ENCODE measurements around the gene IPO11. TPM values are rescaled to one million over a fixed set of nuclear protein-coding genes. Genes with fewer than 3 reads are reported as not detected.

The IPO11 gene
- total and polyA plus RNA-seq, 10 donors, result 7.8 to 42.2 (median 34.0) TPM

DNA sequence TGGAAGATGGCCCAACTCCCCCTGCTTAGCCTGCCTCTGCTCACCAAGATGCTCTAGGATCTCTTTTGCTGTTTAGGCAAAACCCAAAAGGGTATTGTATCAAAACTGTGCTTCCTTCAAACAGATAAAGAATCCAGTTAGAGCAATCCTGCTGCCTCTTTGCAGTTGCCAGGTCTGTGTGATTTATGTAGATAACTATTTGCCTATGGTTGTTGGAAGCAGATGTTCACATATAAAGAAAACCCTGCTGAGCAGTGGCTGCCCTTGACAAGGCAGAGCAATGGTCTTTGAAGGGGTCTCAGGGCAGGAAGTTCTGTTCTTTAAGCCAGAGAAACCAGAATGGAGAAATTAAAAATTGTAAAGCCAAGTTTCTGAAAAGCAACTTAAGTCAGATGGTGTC is 234.7 kb downstream of the IPO11 start:
- no peaks in the 10 kb centered on the region for H3K36me3 ChIP-seq
- H3K9me3 ChIP-seq, result no peaks in the 10 kb centered on the region
- no peak for DNase-seq
- TF ChIP-seq POLR2A (IDR thresholded peaks at IDR 0.05) (no peak), POLR2AphosphoS5 (IDR thresholded peaks at IDR 0.05) (no peak)
- TF ChIP-seq, protein P1, sequence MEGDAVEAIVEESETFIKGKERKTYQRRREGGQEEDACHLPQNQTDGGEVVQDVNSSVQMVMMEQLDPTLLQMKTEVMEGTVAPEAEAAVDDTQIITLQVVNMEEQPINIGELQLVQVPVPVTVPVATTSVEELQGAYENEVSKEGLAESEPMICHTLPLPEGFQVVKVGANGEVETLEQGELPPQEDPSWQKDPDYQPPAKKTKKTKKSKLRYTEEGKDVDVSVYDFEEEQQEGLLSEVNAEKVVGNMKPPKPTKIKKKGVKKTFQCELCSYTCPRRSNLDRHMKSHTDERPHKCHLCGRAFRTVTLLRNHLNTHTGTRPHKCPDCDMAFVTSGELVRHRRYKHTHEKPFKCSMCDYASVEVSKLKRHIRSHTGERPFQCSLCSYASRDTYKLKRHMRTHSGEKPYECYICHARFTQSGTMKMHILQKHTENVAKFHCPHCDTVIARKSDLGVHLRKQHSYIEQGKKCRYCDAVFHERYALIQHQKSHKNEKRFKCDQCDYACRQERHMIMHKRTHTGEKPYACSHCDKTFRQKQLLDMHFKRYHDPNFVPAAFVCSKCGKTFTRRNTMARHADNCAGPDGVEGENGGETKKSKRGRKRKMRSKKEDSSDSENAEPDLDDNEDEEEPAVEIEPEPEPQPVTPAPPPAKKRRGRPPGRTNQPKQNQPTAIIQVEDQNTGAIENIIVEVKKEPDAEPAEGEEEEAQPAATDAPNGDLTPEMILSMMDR (IDR thresholded peaks at IDR 0.05 in 8 of 11, conservative IDR thresholded peaks at IDR 0.05 in 3 of 11), result no peak
- no peak overlapping the region for H3K4me3 ChIP-seq
- intact Hi-C loops (cut with DNase I; ENCODE audit: low total_unique reads), result no loop called here
- H3K4me1 ChIP-seq, result peaks cover 0 to 23% (median 7%) of the 10 kb centered on the region in 6 donors
- H3K27me3 ChIP-seq (replicated peaks in 1 of 7), result no peaks in the 10 kb centered on the region
- no peak overlapping the region for H3K27ac ChIP-seq

DNA sequence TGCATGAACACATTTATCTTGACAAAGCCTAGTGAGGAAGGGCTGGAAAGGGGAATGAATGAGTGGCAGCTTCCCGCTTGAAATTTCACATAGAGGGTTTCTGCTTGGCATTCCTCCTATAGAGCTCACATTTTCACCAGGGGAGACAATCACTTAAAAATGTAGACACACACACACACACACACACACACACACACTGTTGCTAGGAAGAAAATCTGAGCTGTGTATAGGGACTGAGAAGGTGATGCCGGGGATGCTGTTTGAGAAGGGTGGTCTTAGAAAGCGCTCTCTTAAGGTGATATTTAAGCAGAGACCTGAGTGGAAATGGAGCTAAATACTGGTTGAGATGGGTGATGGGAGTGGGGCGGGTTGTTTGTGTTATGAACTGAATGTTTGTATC is 236.5 kb downstream of the IPO11 start:
- H3K4me3 ChIP-seq, result no peak overlapping the region
- 82 to 92% (median 88%) methylated on average over 4 of the region's 4 CpGs for WGBS, 5 donors
- intact Hi-C loops (cut with DNase I; ENCODE audit: low total_unique reads), result no loop called here
- H3K4me1 ChIP-seq, result peaks cover 0 to 30% (median 9%) of the 10 kb centered on the region in 6 donors
- H3K36me3 ChIP-seq, result no peaks in the 10 kb centered on the region
- H3K9me3 ChIP-seq, result no peaks in the 10 kb centered on the region
- no peak overlapping the region for H3K27ac ChIP-seq
- DNase-seq, result no peak
- no peaks in the 10 kb centered on the region for H3K27me3 ChIP-seq (replicated peaks in 1 of 7)
- no peak for TF ChIP-seq POLR2AphosphoS5 (IDR thresholded peaks at IDR 0.05)
- TF ChIP-seq, protein P1 (IDR thresholded peaks at IDR 0.05 in 8 of 11, conservative IDR thresholded peaks at IDR 0.05 in 3 of 11), result no peak

DNA sequence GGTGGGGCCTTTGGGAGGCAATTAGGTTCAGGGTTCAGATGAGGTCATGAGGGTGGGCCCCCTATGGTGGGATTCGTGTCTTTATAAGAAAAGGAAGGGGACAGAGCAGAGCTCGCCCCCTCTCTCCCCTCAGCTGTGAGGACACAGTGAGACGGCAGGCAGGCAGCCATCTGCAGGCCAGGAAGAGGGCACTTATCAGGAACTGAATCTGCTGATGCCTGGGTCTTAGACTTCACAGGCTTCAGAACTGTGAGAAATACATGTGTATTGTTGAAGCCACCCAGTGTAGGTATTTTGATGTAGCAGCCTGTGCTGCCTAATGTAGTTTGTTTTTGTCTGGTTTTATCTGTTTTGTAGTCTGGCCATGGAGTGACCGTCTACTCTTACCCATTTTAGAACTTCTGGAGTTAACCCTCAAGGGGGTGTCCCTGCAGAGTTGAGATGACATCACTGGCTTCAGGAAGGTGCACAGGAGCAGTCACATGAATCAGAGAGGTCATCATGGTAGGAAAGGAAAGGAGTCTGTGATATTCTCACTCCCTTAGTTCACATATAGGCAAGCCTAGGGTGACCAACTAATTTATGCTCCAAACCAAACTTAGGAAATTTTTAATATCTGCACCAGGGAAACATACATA is 237.0 kb downstream of the IPO11 start:
- 44 to 57% (median 49%) methylated on average over 4 of the region's 4 CpGs for WGBS, 5 donors
- Histone ChIP-seq H3K9me3 (no peaks in the 10 kb centered on the region), H3K36me3 (no peaks in the 10 kb centered on the region), H3K27ac (no peak overlapping the region), H3K4me1 (peaks cover 0 to 30% (median 9%) of the 10 kb centered on the region in 6 donors), H3K27me3 (replicated peaks in 1 of 7) (no peaks in the 10 kb centered on the region), H3K4me3 (no peak overlapping the region)
- intact Hi-C loops (cut with DNase I; ENCODE audit: low total_unique reads), result no loop called here
- DNase-seq, result no peak
- TF ChIP-seq POLR2A (IDR thresholded peaks at IDR 0.05), result no peak
- peak in 1 of 3 donors; percentile 6 for TF ChIP-seq POLR2AphosphoS5 (IDR thresholded peaks at IDR 0.05)

DNA sequence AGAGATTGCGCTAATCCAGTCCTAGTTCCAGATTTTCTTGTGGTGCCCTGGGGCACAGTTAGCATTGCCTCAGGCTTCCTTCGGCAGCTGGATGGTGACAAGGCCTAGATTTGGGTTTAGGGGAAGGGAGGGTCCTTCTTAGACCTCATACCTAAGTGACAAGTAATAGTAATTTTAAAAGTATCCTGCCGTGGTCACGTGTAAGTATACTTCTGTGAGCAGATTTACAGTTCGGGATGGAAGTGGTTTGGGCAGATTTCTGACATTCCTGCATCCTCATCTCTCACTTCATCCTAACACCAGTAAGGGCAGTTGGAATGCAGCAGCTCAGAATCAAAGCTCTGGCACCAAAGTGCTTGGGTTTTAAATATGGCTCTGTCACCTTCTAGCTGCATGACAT is 237.6 kb downstream of the IPO11 start:
- Histone ChIP-seq H3K4me1 (peaks cover 0 to 30% (median 9%) of the 10 kb centered on the region in 6 donors), H3K27me3 (replicated peaks in 1 of 7) (no peaks in the 10 kb centered on the region), H3K36me3 (no peaks in the 10 kb centered on the region), H3K9me3 (no peaks in the 10 kb centered on the region), H3K4me3 (no peak overlapping the region), H3K27ac (no peak overlapping the region)
- intact Hi-C loops (cut with DNase I; ENCODE audit: low total_unique reads), result no loop called here
- WGBS, 5 donors, result 84 to 93% (median 90%) methylated on average over 5 of the region's 5 CpGs
- TF ChIP-seq POLR2A (IDR thresholded peaks at IDR 0.05) (no peak), POLR2AphosphoS5 (IDR thresholded peaks at IDR 0.05) (no peak)
- TF ChIP-seq, protein P1 (IDR thresholded peaks at IDR 0.05 in 8 of 11, conservative IDR thresholded peaks at IDR 0.05 in 3 of 11), result no peak
- DNase-seq, result no peak

Measured in spleen (tissue), 11 donors.